CMK (cell line): ENCODE measurements around the gene CLMN.
"Not testable (repeated sequence)": the region's sequence is repeated elsewhere in the genome, so short reads cannot be mapped to it uniquely, and the experiment has no call there.

Experiments used
- DNase-seq: peaks from one replicate; pipeline ENCODE4 v3.0.0-alpha.2; 2010; ENCODE audit warnings: low read depth

CLMN gene

DNA sequence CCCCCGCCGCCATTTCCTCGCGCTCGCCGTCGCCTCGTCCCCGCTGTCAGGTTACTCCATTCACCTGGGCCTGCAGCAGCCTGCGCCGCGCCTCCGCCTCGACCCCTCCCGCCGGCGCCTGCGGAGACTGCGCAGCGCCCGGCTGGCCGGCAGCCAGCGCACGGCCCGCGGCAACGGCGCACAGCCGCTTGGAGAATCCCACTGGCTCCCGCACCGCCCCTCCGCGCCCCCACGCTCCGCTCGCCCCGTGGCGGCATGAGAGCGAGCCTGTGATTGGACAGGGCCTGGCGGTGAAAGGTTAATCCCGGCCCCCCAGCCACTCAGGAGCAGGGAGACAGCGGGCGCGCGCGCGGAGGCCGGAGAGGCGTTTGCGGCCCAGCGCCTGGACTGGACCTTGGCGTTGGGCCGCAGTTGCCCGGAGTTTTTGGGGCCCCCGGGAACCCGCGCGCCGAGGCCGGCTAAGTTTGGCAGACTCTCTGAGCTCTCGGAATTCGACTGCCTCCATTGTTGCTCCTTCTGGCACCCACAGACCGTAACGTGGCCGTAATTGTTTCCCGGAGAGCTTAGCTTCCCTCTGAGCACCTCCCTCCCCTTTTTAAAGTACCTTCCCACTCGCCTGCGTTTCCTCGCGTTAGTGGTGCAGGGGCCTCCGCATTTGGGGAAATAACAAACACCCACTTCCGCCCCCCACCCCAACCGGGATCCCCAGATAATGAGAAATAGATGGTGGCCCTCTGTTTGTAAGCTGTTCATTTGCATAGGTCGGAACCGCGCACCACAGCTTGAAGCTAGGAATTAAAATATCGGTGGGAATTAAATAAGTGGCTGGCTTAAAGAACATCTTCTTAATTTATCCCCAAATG is 162.2 kb downstream of the CLMN start, which contains the start of gene DICER1:
TSS of gene DICER1 (minus strand) at position 203 of the 863 bp plus-strand sequence. CDS start 24,071 bp downstream, outside the sequence.
- DNase-seq: peak; percentile 48

DNA sequence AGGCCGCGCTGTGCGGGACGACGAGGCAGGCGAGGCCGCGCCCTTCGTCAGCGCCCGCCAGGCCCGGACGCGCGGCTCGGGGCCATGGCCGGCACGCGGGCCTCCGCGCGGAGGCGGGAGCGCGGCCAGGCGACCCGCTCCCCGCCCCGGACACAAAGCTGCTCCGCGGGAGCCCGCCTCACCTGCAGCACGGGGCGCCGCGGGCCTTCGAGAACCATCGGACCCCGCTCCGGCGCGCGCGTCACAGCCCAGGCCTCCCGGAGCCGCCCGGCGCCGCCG is 162.7 kb downstream of the CLMN start:
- no peak for DNase-seq

DNA sequence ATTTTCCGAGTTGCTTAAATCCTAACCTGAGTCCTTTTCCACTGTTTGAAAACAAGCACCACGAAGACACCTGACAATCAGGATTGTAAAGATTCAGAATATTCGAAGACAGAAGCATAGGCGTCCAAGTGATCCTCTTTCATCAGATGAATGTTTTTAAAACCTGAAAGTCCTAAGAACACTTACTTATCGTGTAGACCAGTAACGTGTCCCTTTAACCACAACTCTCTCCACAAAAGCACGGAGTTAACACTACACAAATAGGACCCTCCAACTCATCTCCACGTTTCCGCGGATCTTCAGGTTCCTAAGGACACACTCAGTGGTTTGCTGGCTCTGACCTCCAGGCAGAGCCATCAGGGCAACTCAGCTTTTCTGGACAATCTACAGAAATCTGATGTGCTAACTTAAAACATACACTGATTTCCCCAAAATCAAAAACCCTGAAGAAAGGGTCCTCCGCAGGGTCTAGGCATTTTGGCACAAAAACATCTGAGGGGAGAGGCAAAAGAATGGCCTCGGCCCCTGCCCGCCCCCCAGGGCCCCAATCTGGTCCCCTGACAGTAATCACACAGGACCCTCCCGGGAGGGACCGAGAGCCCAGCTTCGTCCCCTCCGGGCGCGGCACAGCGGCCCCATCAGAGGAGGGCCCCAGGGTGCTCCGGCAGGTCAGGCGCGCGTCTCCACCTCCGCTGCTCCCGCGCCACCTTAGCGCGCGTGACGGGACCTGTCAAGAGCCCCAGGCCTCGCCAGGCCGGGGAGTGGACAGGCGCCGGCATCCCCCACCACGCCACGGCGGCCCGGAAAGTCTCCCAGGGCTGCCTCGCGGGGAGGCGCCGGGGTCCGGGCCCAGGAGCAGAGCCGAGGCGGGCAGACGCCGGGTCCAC is 163.3 kb downstream of the CLMN start:
- DNase-seq: no peak

DNA sequence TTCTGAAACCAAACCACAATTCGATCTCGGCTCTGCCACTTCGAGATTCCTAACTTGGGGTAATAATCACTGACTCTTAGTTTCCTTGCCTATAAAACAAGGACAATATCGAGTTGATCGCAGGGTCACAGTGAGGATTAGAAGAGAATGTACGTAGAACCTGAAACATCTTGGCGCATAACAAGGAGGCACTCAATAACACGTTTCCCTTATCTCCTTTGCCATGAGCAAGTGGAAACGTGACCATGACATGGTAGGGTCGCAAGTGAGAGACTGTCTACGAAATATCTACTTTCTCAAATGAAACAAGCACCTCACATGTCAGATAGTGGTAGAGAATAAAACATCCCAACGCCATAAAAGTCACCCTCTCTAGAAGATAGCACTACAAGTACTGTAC is 164.7 kb downstream of the CLMN start:
- DNase-seq: no peak

DNA sequence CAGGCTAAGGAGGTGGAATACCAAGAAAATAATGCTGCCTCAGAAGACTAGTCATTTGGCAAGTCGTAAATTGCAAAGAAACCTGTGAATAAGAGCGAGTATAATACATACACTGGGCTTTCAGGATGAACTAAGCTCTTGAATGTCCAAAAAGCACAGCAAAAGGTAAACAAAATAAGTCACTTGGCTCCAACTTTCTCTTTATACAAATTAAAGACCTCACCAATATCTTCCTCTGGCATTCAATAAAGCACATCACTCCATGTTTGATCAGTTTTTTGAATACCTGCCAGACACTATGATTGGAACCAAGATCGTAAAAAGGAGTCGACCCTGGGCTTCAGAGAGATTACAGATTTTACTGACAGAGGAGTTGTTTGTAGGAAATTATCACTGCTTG is 165.8 kb downstream of the CLMN start:
- no peak for DNase-seq

DNA sequence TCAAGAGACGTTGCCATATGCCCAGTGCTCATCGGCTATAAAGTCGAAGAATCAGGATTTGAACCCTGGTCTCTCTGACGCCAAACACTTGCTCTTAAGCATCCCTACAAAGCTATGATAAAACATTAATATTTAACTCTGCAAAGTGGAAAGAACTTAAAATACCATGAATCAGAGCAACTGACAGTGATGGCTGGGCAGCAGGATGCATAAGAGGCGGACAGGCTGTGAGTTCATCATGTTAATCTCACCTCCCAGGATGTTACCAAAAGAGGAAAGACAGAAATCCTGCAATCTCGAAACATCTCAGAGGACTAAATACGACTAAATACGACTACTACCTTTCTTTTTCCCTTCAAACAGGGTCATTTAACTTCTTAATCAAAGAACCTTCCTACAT is 168.1 kb downstream of the CLMN start:
- no peak for DNase-seq

DNA sequence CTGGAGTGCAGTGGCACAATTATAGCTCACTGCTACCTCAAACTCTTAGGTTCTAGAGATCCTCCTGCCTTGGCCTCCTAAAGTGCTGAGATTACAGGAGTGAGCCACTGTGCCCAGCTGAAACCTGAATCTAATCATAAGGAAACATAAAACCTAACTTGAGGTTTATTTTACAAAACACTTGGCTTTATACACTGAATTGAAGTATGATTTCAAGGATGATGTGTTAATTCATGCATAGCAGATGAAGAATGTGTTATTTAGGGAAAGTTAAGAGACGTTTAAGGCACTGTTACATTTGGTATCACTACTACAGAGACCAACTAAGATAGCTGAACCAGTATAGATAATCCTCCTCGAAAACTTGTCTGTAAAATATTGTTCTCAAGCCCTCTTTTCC is 168.8 kb downstream of the CLMN start:
- no peak for DNase-seq

DNA sequence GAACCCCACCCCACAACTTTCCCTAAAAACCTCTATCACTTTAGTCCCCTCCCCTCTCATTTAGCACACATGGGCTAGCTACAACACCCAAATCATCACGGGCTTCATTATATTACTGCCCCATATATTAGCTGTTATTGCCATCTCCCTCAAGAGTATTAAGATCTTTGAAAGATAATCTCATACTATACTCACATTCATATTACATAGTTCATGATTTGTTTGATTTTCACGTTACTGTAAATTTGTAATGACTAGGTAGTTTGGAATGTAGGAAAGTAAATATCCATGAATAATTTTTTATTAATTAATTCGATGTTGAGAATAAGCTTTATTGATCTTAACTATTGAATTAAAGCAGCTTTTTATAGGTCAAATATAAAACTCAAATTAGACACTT is 170.3 kb downstream of the CLMN start:
- no peak for DNase-seq

DNA sequence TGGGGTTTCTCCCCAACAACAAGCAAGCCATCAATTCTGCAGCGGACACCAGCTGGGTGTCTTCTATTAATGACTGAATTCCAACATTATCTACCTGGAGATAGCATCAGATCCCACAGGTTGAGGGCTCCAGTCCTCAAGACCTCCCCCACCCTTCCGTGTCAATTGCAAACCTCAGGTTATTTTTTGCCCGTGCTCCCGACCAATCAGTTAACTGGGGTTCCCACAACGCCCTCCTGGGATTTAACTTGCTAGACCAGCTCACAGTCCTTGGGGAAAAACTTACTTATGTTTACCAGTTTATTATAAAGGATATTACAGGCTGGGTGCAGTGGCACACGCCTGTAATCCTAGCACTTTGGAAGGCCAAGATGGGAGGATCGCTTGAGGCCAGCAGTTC is 172.1 kb downstream of the CLMN start:
- DNase-seq: no peak

DNA sequence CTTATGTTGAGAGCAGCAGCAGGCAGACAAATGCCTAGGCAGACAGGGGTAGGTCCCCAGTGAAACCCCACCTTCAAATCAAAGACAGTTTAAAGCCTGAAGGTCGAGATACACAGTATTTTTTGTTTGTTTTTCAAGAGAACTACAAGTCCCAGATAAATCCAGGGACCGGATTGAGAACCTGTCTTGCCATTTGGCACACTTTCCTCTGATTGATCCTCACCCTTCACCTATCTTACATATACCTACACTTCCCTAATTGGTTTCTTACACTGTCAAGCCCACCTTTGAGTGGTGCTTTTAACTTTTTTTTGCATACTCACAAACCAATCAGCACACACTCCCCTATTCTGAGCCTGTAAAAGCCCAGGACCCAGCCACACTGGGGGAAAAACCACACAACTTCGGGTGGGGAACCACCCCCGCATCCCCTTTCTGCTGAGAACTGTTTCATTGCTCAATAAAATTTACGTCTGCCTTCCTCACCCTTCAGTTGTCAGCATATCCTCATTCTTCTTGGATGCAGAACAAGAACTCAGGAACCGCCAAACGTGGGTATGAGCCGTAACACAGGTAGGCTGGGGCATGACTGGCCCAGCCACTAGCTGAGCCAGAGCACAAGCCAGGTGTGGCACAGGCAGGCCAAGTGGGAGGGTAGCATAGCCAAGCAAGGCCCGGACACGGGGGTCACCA is 173.5 kb downstream of the CLMN start:
- no peak for DNase-seq

DNA sequence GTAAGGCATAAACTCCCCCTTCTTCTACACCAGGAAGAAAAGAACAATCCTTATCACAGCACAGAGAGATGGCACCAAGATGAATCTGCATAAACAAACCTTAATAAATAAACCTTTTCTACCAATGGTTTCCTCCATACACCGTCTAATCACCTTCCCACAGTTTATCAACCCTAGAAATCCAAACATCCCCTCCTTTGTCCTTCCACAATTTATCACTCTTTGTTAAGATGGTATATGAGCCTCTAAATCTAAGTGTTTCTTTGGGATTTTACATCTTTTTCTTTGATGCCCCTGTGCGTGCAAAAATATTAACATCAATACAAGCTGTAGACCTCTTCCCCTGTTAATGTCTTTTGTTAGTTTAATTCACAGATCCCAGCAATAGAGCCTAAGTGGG is 174.9 kb downstream of the CLMN start:
- no peak for DNase-seq

DNA sequence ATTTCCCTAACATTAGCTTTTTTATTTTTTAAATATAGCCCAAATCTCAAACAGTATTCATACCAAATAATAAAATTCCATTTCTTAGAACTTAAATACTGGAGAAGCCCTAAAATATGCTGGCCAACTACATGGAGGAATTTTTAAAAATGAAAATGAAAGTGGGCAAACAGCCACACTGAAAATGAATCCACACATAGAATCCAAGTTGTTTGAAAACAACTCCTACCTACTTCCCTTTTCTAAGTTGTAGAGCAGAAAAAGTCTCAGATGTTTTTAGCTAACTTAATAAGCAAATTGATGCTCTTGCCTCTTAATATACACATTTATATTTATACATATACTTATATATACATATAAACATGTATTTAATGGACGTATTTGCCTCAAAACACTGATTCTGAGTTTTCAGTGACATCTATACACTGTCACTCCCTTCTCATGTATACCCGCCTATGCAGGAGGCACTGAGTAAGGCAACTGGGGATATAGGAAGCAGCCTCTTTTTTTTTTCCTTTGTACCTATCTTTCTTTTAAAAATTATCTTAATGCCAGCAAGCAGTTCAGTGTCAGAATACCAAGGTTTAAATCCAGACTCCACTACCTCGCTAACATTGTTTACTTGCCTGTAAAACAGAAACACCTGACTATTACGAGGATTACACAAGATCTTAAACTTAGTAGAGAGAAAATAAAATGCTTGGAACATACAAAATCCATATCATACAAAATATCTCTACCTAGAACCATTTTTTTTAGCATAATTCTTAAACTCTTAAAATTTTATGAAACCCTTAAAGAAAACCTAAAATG is 175.7 kb downstream of the CLMN start:
- no peak for DNase-seq

DNA sequence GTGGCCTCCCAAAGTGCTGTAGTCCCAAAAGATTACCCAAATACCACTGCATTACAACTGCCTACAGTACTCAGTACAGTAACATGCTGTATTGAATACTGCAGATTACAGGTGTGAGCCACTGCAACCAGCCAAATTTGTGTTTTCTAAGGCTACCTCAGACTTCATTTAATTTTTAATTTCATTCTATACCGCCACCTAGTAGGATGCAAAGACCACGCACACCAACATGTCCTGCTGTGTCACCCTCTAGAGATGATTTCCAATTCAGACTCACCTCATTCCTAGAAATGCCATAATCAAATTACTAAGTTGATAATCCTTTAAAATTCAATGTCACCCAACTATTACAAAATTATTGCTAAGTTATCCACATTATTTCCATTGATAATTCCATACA is 177.5 kb downstream of the CLMN start:
- no peak for DNase-seq

DNA sequence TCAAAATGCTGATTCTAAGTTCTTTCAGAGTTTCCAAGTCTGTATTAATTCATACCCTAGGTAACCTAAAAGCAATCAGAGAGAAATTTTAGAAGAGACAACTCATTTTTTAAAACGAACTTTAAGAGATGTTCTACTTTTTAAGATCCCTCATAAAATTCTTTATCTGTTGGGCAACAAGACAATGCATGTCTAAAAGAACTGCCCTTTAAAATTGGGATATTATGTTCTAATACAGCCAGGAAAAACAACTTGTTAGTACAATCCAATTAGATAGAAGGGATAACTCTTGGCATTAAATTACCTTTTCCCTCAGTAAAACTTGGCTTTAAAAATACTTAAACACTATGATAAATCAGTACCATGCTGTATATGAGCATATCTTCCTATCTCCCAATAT is 178.0 kb downstream of the CLMN start:
- no peak for DNase-seq

DNA sequence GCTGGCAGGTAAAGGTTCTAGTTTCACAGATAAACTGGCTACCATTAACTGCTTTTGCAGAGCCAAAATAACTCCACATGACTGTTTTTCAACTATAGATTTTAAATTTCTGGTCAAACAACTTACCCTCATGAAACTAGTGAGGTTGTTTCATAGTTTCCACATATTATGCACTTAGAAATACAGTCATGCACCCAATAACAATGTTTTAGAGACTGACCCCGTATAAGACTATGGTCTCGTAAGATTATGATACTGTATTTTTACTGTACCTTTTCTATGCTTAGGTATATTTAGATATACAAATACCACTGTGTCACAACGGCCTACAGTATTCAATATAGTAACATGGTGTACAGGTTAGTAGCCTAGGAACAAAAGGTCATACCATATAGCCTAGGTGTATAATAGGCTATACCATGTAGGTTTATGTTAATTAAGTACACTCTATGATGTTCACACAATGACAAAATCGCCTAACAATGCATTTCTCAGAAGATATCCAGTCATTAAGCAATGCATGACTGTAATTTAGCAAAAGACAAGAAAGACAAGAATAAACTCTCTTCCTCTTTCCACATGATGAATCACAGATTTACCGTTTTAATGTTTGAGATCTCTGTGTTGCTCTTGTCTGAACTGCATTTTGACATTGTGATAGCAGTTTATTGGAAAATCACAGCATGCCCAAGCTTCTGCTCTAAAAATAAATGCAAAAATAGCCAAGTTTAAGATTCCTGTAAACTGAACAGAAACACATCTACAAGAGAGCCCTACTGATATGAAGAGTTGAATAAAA is 179.4 kb downstream of the CLMN start:
- no peak for DNase-seq

DNA sequence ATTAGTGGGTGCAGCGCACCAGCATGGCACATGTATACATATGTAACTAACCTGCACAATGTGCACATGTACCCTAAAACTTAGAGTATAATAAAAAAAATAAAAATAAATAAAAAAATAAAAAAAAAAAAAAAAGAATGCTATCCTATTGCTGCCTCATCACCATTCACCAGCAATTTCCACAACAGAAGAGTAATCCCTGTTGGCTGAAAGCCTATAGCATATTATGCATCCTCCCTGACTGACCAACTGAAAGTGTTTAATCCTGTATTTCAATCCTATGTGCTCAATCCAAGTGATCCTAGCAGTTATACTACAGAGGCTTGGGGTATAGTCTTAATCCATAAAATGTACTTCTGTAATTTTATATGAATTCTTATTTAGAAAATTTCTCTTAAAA is 180.8 kb downstream of the CLMN start:
- no peak for DNase-seq

DNA sequence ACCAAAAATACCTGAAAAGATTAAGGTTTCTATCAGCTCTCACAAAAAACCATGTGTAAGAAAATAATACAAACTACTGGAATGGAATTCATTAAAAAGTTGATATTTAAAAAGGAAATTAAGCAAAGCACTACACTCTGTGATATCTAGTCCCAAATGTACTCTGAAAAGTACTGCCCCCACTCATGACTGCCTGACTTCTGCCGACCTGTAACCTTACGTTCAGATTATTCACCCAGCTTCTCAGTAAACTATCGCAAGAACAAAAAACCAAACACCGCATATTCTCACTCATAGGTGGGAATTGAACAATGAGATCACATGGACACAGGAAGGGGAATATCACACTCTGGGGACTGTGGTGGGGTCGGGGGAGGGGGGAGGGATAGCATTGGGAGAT is 181.3 kb downstream of the CLMN start:
- not testable (repeated sequence) for DNase-seq

DNA sequence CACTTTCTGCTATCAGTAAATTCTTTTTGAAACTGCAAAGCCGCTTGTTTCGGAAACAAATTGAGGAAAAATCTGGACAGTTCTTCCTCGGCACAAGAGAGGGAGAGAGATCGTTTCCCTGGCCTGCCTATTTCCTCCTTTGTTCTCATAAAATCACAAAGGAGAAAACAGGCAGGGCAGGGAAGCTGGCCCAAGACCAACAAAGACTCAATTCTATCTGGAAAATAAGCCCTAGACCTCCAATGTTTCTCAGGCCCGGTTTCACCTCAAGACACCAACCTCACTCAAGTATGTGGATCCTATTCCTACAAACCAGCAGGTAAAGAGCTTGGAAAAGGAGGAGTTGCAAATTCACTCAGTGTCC is 181.9 kb downstream of the CLMN start:
- no peak for DNase-seq

DNA sequence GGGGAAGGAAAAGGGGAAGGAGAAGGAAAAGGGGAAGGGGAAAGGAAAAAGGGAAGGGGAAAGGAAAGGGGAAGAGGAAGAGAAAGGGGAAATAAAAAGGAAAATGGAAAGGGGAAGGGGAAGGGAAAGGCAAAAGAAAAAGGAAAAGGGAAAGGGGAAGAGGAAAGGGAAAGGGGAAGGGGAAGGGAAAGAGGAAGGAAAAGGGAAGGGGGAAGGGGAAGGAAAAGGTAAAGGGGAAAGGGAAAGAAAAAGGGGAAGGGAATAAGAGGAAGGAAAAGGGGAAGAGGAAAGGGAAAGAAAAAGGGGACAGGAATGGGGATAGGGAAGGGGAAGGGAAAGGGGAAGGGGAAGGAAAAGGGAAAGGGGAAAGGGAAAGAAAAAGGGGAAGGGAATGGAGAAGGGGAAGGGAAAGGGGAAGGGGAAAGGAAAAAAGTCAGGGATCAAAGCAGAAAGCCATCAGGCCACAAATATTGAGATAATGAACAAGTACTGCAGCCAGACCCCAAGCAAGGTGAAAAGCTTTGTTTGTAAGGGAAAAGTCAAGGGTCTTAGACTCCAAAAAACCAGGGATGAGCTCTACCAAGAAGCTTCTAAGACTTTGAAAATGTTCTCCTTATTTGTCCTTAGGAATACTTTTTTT is 182.4 kb downstream of the CLMN start:
- no peak for DNase-seq

DNA sequence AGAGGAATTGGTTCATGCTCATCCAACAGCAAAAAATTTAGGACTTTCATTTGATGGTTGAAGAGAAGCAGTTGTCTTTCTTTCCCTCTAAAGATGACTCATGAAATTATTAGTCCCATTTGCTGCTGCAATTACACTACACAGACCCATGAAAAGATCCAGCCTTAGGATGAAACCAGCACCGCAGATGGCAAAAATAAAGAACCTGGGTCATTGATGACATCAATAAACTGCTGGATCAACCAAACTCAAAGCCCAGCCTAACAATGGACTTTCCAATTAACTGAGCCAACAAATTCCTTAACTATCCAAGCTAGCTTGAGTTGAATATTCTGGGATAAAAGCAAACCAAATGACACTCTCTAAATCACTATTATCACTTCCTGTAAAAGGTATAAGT is 183.1 kb downstream of the CLMN start:
- DNase-seq: no peak
